ENCODE results near the gene CXCL8. TPM values are rescaled to one million over a fixed set of nuclear protein-coding genes. Genes with fewer than 3 reads are reported as not detected.

Gene CXCL8
- total RNA-seq, 1 donor, result 294 TPM

- DNase-seq (ENCODE audit: low read depth), result peak; percentile 21
- TF ChIP-seq CTCF (IDR thresholded peaks at IDR 0.05; ENCODE audit: insufficient read depth, low read depth, low read length), result no peak
- H3K4me3 ChIP-seq (ENCODE audit: low read depth, low read length), result no peak overlapping the region
These were observed 33.0 kb upstream of the CXCL8 start for GRCh38 chr4:73707269-73707875.

GRCh38 chr4:73707918-73708577 lies 32.3 kb upstream of the CXCL8 start:
- no peak overlapping the region for H3K4me3 ChIP-seq (ENCODE audit: low read depth, low read length)
- peak; percentile 90 for DNase-seq (ENCODE audit: low read depth)
- TF ChIP-seq CTCF (IDR thresholded peaks at IDR 0.05; ENCODE audit: insufficient read depth, low read depth, low read length), result no peak

GRCh38 chr4:73709451-73710033 lies 30.8 kb upstream of the CXCL8 start:
- no peak for TF ChIP-seq CTCF (IDR thresholded peaks at IDR 0.05; ENCODE audit: insufficient read depth, low read depth, low read length)
- no peak overlapping the region for H3K4me3 ChIP-seq (ENCODE audit: low read depth, low read length)
- no peak for DNase-seq (ENCODE audit: low read depth)

- DNase-seq (ENCODE audit: low read depth), result no peak
- H3K4me3 ChIP-seq (ENCODE audit: low read depth, low read length), result no peak overlapping the region
- TF ChIP-seq CTCF (IDR thresholded peaks at IDR 0.05; ENCODE audit: insufficient read depth, low read depth, low read length), result no peak
These were observed 30.3 kb upstream of the CXCL8 start for GRCh38 chr4:73710094-73710493.

- no peak overlapping the region for H3K4me3 ChIP-seq (ENCODE audit: low read depth, low read length)
- no peak for DNase-seq (ENCODE audit: low read depth)
- TF ChIP-seq CTCF (IDR thresholded peaks at IDR 0.05; ENCODE audit: insufficient read depth, low read depth, low read length), result no peak
These were observed 28.4 kb upstream of the CXCL8 start for GRCh38 chr4:73711989-73712388.

DNA sequence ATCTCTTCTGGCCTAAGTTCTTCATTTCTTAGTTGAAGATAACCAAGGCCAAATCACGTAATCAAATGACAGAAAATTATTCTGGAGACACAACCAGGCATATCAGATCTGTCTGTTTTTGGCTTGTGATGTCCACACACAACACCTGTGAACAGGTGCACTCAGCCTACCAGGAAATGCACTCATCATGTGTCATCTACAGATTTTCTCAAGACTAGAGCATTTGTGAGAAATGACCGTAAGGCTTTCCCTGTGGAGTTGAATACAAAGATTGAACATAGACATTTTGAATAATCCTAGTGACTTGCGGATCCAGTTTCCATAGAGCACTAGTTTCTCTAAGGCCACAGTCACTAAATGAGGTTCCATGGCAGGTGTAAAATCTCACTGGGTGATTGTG lies 26.7 kb upstream of the CXCL8 start:
- TF ChIP-seq CTCF (IDR thresholded peaks at IDR 0.05; ENCODE audit: insufficient read depth, low read depth, low read length), result no peak
- H3K4me3 ChIP-seq (ENCODE audit: low read depth, low read length), result no peak overlapping the region
- DNase-seq (ENCODE audit: low read depth), result no peak

Measured in fibroblast of villous mesenchyme (primary cell).